Gastroesophageal sphincter (tissue), 3 donors: ENCODE results near the gene C19orf53.

Experiments
- POLR2AphosphoS5 ChIP-seq: sonication (generic); formaldehyde crosslinking; IDR thresholded peaks from one replicate; pipeline ENCODE4 v1.6.1; 2017; ENCODE audit warnings: antibody characterized with exemption
- TF ChIP-seq, protein P1 (sequence below), 4 experiments: fragments of 200-600 bp in 2 of 4; fragments of 450-650 bp in 2 of 4; sonication (generic) in 1 of 4; IDR thresholded peaks; one replicate each; pipeline ENCODE4 v1.5.1; 2017 to 2019; ENCODE audit warnings: antibody characterized with exemption in 4 of 4, mild to moderate bottlenecking in 2 of 4, moderate library complexity in 2 of 4

DNA sequence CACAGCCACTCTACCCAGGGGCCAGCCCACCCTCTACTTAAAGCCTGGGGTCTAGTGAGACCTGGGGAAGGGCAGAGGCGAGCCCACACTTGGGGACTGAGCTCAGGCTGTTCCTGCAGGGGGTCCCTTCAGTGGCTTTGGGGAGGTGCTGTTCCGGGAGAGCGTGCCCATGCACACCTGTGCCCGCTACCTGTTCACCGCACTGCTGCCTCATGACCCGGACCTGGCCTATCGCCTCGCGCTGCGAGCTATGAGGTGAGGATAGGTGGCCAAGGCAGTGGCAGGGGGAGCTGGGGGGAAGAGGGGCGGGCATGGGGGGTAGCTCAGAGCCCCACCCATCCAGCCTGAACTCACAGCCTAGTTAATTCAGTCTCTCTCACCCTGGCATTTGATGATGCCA is 45.0 kb downstream of the C19orf53 start:
- TF ChIP-seq POLR2AphosphoS5: no peak
- TF ChIP-seq, protein P1, sequence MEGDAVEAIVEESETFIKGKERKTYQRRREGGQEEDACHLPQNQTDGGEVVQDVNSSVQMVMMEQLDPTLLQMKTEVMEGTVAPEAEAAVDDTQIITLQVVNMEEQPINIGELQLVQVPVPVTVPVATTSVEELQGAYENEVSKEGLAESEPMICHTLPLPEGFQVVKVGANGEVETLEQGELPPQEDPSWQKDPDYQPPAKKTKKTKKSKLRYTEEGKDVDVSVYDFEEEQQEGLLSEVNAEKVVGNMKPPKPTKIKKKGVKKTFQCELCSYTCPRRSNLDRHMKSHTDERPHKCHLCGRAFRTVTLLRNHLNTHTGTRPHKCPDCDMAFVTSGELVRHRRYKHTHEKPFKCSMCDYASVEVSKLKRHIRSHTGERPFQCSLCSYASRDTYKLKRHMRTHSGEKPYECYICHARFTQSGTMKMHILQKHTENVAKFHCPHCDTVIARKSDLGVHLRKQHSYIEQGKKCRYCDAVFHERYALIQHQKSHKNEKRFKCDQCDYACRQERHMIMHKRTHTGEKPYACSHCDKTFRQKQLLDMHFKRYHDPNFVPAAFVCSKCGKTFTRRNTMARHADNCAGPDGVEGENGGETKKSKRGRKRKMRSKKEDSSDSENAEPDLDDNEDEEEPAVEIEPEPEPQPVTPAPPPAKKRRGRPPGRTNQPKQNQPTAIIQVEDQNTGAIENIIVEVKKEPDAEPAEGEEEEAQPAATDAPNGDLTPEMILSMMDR (IDR thresholded peaks at IDR 0.05): no peak
